ENCODE data around the gene BHLHE23. TPM values are rescaled to one million over a fixed set of nuclear protein-coding genes. Genes with fewer than 3 reads are reported as not detected.

Gene BHLHE23
- total RNA-seq, 2 experiments from 2014 or later: not detected

GRCh38 chr20:63015662-63016361 lies 9.0 kb upstream of the BHLHE23 start:
- CTCF ChIA-PET: no interaction called here
- H3K27me3 Mint-ChIP-seq: peaks cover 47% of the 10 kb centered on the region
- no peak overlapping the region for H3K27ac Mint-ChIP-seq

GRCh38 chr20:63015147-63015661 lies 8.4 kb upstream of the BHLHE23 start:
- Mint-ChIP-seq H3K27me3 (peaks cover 51% of the 10 kb centered on the region), H3K4me1 (peaks cover 5% of the 10 kb centered on the region), H3K36me3 (ENCODE audit: low read depth) (peaks cover 7% of the 10 kb centered on the region), H3K27ac (no peak overlapping the region), H3K9me3 (peaks cover 17% of the 10 kb centered on the region), H3K4me3 (no peak overlapping the region)
- CTCF ChIA-PET: no interaction called here
- no peak for DNase-seq
- POLR2A ChIA-PET: interaction anchor here (0.6 kb wide), 1 partner anchor 103 kb away, joined by 5 read pairs; no protein-coding TSS in a partner anchor

More at GRCh38 chr20:63015662-63016361, 9.0 kb upstream of the BHLHE23 start:
- H3K4me1 Mint-ChIP-seq: peaks cover 2% of the 10 kb centered on the region
- H3K4me3 Mint-ChIP-seq: no peak overlapping the region
- no peak for DNase-seq
- peaks cover 17% of the 10 kb centered on the region for H3K9me3 Mint-ChIP-seq
- H3K36me3 Mint-ChIP-seq (ENCODE audit: low read depth): peaks cover 7% of the 10 kb centered on the region
- POLR2A ChIA-PET: no interaction called here

GRCh38 chr20:63014710-63015109 lies 7.9 kb upstream of the BHLHE23 start:
- Mint-ChIP-seq H3K4me1 (peaks cover 10% of the 10 kb centered on the region), H3K27me3 (peaks cover 53% of the 10 kb centered on the region), H3K27ac (no peak overlapping the region), H3K36me3 (ENCODE audit: low read depth) (peaks cover 7% of the 10 kb centered on the region), H3K4me3 (no peak overlapping the region), H3K9me3 (peaks cover 17% of the 10 kb centered on the region)
- ChIA-PET POLR2A (interaction anchor here (0.6 kb wide), 1 partner anchor 102 kb away, joined by 5 read pairs; no protein-coding TSS in a partner anchor), CTCF (no interaction called here)
- DNase-seq: no peak

GRCh38 chr20:63014287-63014686 lies 7.5 kb upstream of the BHLHE23 start:
- ChIA-PET CTCF (no interaction called here), POLR2A (no interaction called here)
- Mint-ChIP-seq H3K4me1 (peaks cover 10% of the 10 kb centered on the region), H3K9me3 (peaks cover 17% of the 10 kb centered on the region), H3K36me3 (ENCODE audit: low read depth) (peaks cover 7% of the 10 kb centered on the region), H3K27me3 (peaks cover 51% of the 10 kb centered on the region), H3K4me3 (no peak overlapping the region), H3K27ac (no peak overlapping the region)
- no peak for DNase-seq

- Mint-ChIP-seq H3K36me3 (ENCODE audit: low read depth) (peaks cover 7% of the 10 kb centered on the region), H3K4me3 (no peak overlapping the region), H3K9me3 (peaks cover 17% of the 10 kb centered on the region), H3K27ac (no peak overlapping the region), H3K4me1 (peaks cover 17% of the 10 kb centered on the region), H3K27me3 (peaks cover 61% of the 10 kb centered on the region)
- no peak for DNase-seq
- ChIA-PET POLR2A (no interaction called here), CTCF (interaction anchor here (0.6 kb wide), 1 partner anchor 73 kb away, joined by 3 read pairs; no protein-coding TSS in a partner anchor)
Measured at GRCh38 chr20:63013207-63013606, 6.4 kb upstream of the BHLHE23 start.

GRCh38 chr20:63011798-63012197 lies 5.0 kb upstream of the BHLHE23 start:
- DNase-seq: no peak
- ChIA-PET CTCF (no interaction called here), POLR2A (no interaction called here)
- H3K4me1 Mint-ChIP-seq: peaks cover 17% of the 10 kb centered on the region
- H3K27me3 Mint-ChIP-seq: peaks cover 68% of the 10 kb centered on the region
- no peak overlapping the region for H3K4me3 Mint-ChIP-seq
- no peak overlapping the region for H3K27ac Mint-ChIP-seq
- H3K9me3 Mint-ChIP-seq: peaks cover 17% of the 10 kb centered on the region
- peaks cover 7% of the 10 kb centered on the region for H3K36me3 Mint-ChIP-seq (ENCODE audit: low read depth)

GRCh38 chr20:63009988-63010769 lies 3.4 kb upstream of the BHLHE23 start:
- Mint-ChIP-seq H3K36me3 (ENCODE audit: low read depth) (peaks cover 7% of the 10 kb centered on the region), H3K4me3 (peak overlapping the region; percentile 64), H3K27me3 (peaks cover 74% of the 10 kb centered on the region), H3K9me3 (peaks cover 17% of the 10 kb centered on the region), H3K27ac (peak overlapping the region; percentile 22), H3K4me1 (peaks cover 19% of the 10 kb centered on the region)
- ChIA-PET POLR2A (no interaction called here), CTCF (interaction anchor here (1.3 to 1.8 kb wide), 5 partner anchors 20 to 148 kb away, joined by 5 to 7 read pairs (median 6); partner anchors contain the start of gene TCFL5)
- peak; percentile 67 for DNase-seq

GRCh38 chr20:63009045-63009961 lies 2.5 kb upstream of the BHLHE23 start:
- POLR2A ChIA-PET: no interaction called here
- peak; percentile 81 for DNase-seq
- Mint-ChIP-seq H3K27ac (no peak overlapping the region), H3K27me3 (peaks cover 70% of the 10 kb centered on the region), H3K4me3 (no peak overlapping the region), H3K36me3 (ENCODE audit: low read depth) (peaks cover 7% of the 10 kb centered on the region), H3K9me3 (peaks cover 13% of the 10 kb centered on the region), H3K4me1 (peaks cover 23% of the 10 kb centered on the region)
- CTCF ChIA-PET: interaction anchor here (0.6 to 1.8 kb wide), 16 partner anchors 9 to 147 kb away, joined by 3 to 7 read pairs (median 4); partner anchors contain the start of genes GID8 and TCFL5

- POLR2A ChIA-PET: no interaction called here
- peaks cover 23% of the 10 kb centered on the region for H3K4me1 Mint-ChIP-seq
- peaks cover 69% of the 10 kb centered on the region for H3K27me3 Mint-ChIP-seq
- H3K9me3 Mint-ChIP-seq: peaks cover 8% of the 10 kb centered on the region
- H3K4me3 Mint-ChIP-seq: no peak overlapping the region
- DNase-seq: no peak
- peak overlapping the region; percentile 62 for H3K27ac Mint-ChIP-seq
- peaks cover 4% of the 10 kb centered on the region for H3K36me3 Mint-ChIP-seq (ENCODE audit: low read depth)
- CTCF ChIA-PET: interaction anchor here (0.6 to 1.8 kb wide), 16 partner anchors 10 to 146 kb away, joined by 3 to 7 read pairs (median 4); partner anchors contain the start of genes GID8 and TCFL5
Measured at GRCh38 chr20:63008541-63009044, 1.8 kb upstream of the BHLHE23 start.

GRCh38 chr20:63007646-63008488 lies 1.1 kb upstream of the BHLHE23 start:
- Mint-ChIP-seq H3K27me3 (peaks cover 69% of the 10 kb centered on the region), H3K4me1 (peaks cover 23% of the 10 kb centered on the region), H3K36me3 (ENCODE audit: low read depth) (peaks cover under 1% of the 10 kb centered on the region), H3K27ac (no peak overlapping the region), H3K9me3 (peaks cover 1% of the 10 kb centered on the region), H3K4me3 (no peak overlapping the region)
- POLR2A ChIA-PET: no interaction called here
- CTCF ChIA-PET: interaction anchor here (1.3 to 1.8 kb wide), 2 partner anchors 13 to 17 kb away, joined by 4 to 5 read pairs; no protein-coding TSS in a partner anchor
- DNase-seq: no peak

- Mint-ChIP-seq H3K36me3 (ENCODE audit: low read depth) (no peaks in the 10 kb centered on the region), H3K4me3 (no peak overlapping the region), H3K9me3 (no peaks in the 10 kb centered on the region), H3K27ac (no peak overlapping the region), H3K4me1 (peaks cover 23% of the 10 kb centered on the region), H3K27me3 (peaks cover 70% of the 10 kb centered on the region)
- DNase-seq: no peak
- POLR2A ChIA-PET: no interaction called here
- CTCF ChIA-PET: interaction anchor here (1.0 kb wide), 1 partner anchor 35 kb away, joined by 3 read pairs; no protein-coding TSS in a partner anchor
Measured at GRCh38 chr20:63007360-63007645, 539 bp upstream of the BHLHE23 start.
